HCT116 (cell line): ENCODE measurements around the gene AKNAD1. TPM values are rescaled to one million over a fixed set of nuclear protein-coding genes. Genes with fewer than 3 reads are reported as not detected.

Source experiments
- ATAC-seq: fragments of 200-7000 bp; cut with Tn5 transposase; 2 replicates; pipeline ENCODE4 v1.9.1; 2020; ENCODE audit warnings: mild to moderate bottlenecking, moderate library complexity
- BruUV-seq: library from RNA; stranded (reverse); fragments of 400-500 nt; replicated peaks from 2 replicates; lab custom pipeline; 2021; lab: Mats Ljungman, UMichigan
- CTCF ChIA-PET: fragments of 300-600 bp; sonication (Branson Sonifier 250); formaldehyde crosslinking; loops from one replicate; lab custom pipeline; 2021; ENCODE audit warnings: antibody characterized with exemption; lab: Charles Lee
- POLR2A ChIA-PET: fragments of 300-600, 350-600 bp; sonication (Branson Sonifier 250); formaldehyde crosslinking; loops from one replicate; lab custom pipeline; 2021; ENCODE audit warnings: antibody characterized with exemption; lab: Charles Lee
- RAD21 ChIA-PET, 2 experiments: fragments of 300-600 bp; sonication (Branson Sonifier 250); formaldehyde crosslinking; loops; one replicate each; lab custom pipeline; 2023; ENCODE audit warnings: low total read pairs in 2 of 2; ENCODE audit not compliant: uncharacterized antibody in 2 of 2, unreplicated experiment in 2 of 2, low non-redundant PET in 1 of 2; lab: Charles Lee
- DNase-seq: peaks from one replicate; pipeline ENCODE4 v3.0.0-alpha.2; 2010; ENCODE audit warnings: low read depth, low spot score
- H2AFZ ChIP-seq: fragments of 200-600 bp; shearing (Covaris generic), sonication (generic); 2 replicates; pipeline ENCODE4 v1.6.1; 2017; ENCODE audit warnings: low read depth, mixed run types, mixed read lengths, antibody characterized with exemption, low read length; ENCODE audit not compliant: poor library complexity, severe bottlenecking
- H3K27ac ChIP-seq: 2 replicates; pipeline ENCODE4 v1.5.1; 2012; ENCODE audit warnings: low read depth, low read length
- H3K27me3 ChIP-seq: fragments of 200-600 bp; sonication (generic); 2 replicates; pipeline ENCODE4 v1.6.1; 2016; ENCODE audit warnings: mixed run types, low read length, mixed read lengths; ENCODE audit not compliant: insufficient read depth
- H3K36me3 ChIP-seq, 2 experiments: fragments of 200-500 bp in 1 of 2; fragments of 200-600 bp in 1 of 2; sonication (Bioruptor generic) in 1 of 2; sonication (generic) in 1 of 2; 2 replicates each; pipeline versions ENCODE4 v1.5.1 to v1.6.1; 2014 to 2016; ENCODE audit warnings: low read length in 2 of 2, inconsistent platforms in 1 of 2, mixed read lengths in 1 of 2, mixed run types in 1 of 2; ENCODE audit not compliant: insufficient read depth in 2 of 2, control insufficient read depth in 1 of 2
- H3K4me1 ChIP-seq, 2 experiments: fragments of 200-600 bp in 1 of 2; sonication (generic) in 1 of 2; 2 replicates each; pipeline versions ENCODE4 v1.5.1 to v1.6.1; 2012 to 2017; ENCODE audit warnings: low read length in 2 of 2, inconsistent platforms in 1 of 2, mild to moderate bottlenecking in 1 of 2, mixed read lengths in 1 of 2, mixed run types in 1 of 2, moderate library complexity in 1 of 2; ENCODE audit not compliant: insufficient read depth in 2 of 2, control insufficient read depth in 1 of 2
- H3K4me2 ChIP-seq: fragments of 200-600 bp; sonication (generic); 2 replicates; pipeline ENCODE4 v1.6.1; 2017; ENCODE audit warnings: mixed run types, low read length, mixed read lengths
- H3K4me3 ChIP-seq, 2 experiments: fragments of 200-600 bp in 1 of 2; sonication (generic) in 1 of 2; replicated peaks in 1 of 2; 2 replicates each; pipeline ENCODE4 v1.5.1; 2011 to 2016; ENCODE audit warnings: low read length in 2 of 2, control low read depth in 1 of 2, low read depth in 1 of 2, mild to moderate bottlenecking in 1 of 2, mixed read lengths in 1 of 2, mixed run types in 1 of 2
- H3K79me2 ChIP-seq: fragments of 200-600 bp; sonication (generic); 2 replicates; pipeline ENCODE4 v1.6.1; 2017; ENCODE audit warnings: mild to moderate bottlenecking, mixed run types, low read length, moderate library complexity, mixed read lengths; ENCODE audit not compliant: insufficient read depth
- H3K9ac ChIP-seq: fragments of 200-600 bp; sonication (generic); 2 replicates; pipeline ENCODE4 v1.6.1; 2016; ENCODE audit warnings: low read length, mixed read lengths
- H3K9me2 ChIP-seq: fragments of 200-600 bp; sonication (generic), shearing (Covaris generic); 2 replicates; pipeline ENCODE4 v1.6.1; 2017; ENCODE audit warnings: mixed run types, mild to moderate bottlenecking, moderate library complexity; ENCODE audit not compliant: insufficient read depth
- H3K9me3 ChIP-seq, 2 experiments: fragments of 200-500 bp in 1 of 2; fragments of 200-600 bp in 1 of 2; sonication (Bioruptor generic) in 1 of 2; sonication (generic) in 1 of 2; 2 replicates each; pipeline ENCODE4 v1.6.1; 2014 to 2017; ENCODE audit warnings: low read length in 2 of 2, mixed read lengths in 2 of 2, inconsistent platforms in 1 of 2, low read depth in 1 of 2, mild to moderate bottlenecking in 1 of 2, mixed run types in 1 of 2, moderate library complexity in 1 of 2; ENCODE audit not compliant: control insufficient read depth in 1 of 2, insufficient read depth in 1 of 2
- H4K20me1 ChIP-seq: fragments of 200-600 bp; sonication (generic), shearing (Covaris generic); 2 replicates; pipeline ENCODE4 v1.6.1; 2017; ENCODE audit warnings: mixed run types, mild to moderate bottlenecking, moderate library complexity; ENCODE audit not compliant: insufficient read depth
- ATF3 ChIP-seq: IDR thresholded peaks from 2 replicates; pipeline ENCODE4 v1.6.1; 2012
- CBX3 ChIP-seq: IDR thresholded peaks from 2 replicates; pipeline ENCODE4 v1.6.1; 2012; ENCODE audit warnings: low read depth
- CTCF ChIP-seq, 3 experiments: fragments of 200-600 bp in 1 of 3; sonication (generic) in 1 of 3; IDR thresholded peaks in 2 of 3; conservative IDR thresholded peaks in 1 of 3; 2 replicates each; pipeline ENCODE4 v1.5.1; 2012 to 2017; ENCODE audit warnings: low read depth in 2 of 3, low read length in 2 of 3, antibody characterized with exemption in 1 of 3, borderline replicate concordance in 1 of 3, control low read depth in 1 of 3, mild to moderate bottlenecking in 1 of 3, mixed read lengths in 1 of 3, mixed run types in 1 of 3, moderate library complexity in 1 of 3; ENCODE audit not compliant: insufficient read depth in 1 of 3
- EGR1 ChIP-seq: IDR thresholded peaks from 2 replicates; pipeline ENCODE4 v1.6.1; 2012; ENCODE audit warnings: low read depth
- ELF1 ChIP-seq: IDR thresholded peaks from 2 replicates; pipeline ENCODE4 v1.6.1; 2012; ENCODE audit warnings: low read depth, borderline replicate concordance
- EZH2 ChIP-seq: fragments of 200-600 bp; sonication (generic); IDR thresholded peaks from 2 replicates; pipeline ENCODE4 v1.6.1; 2017; ENCODE audit warnings: antibody characterized with exemption, mixed run types
- EZH2phosphoT487 ChIP-seq: fragments of 200-600 bp; IDR thresholded peaks from 2 replicates; pipeline ENCODE4 v1.6.1; 2018; ENCODE audit warnings: antibody characterized with exemption, borderline replicate concordance
- JUND ChIP-seq: IDR thresholded peaks from 2 replicates; pipeline ENCODE4 v1.6.1; 2012
- MAX ChIP-seq: IDR thresholded peaks from 2 replicates; pipeline ENCODE4 v1.6.1; 2012
- POLR2A ChIP-seq: IDR thresholded peaks from 2 replicates; pipeline ENCODE4 v1.7.0; 2011; ENCODE audit warnings: borderline replicate concordance; ENCODE audit not compliant: insufficient read depth, insufficient read length; ENCODE audit errors: extremely low read depth
- RAD21 ChIP-seq: IDR thresholded peaks from 2 replicates; pipeline ENCODE4 v1.6.1; 2012; ENCODE audit warnings: low read depth, mild to moderate bottlenecking
- REST ChIP-seq: IDR thresholded peaks from 2 replicates; pipeline ENCODE4 v1.6.1; 2012; ENCODE audit warnings: low read depth
- SP1 ChIP-seq: IDR thresholded peaks from 2 replicates; pipeline ENCODE4 v1.6.1; 2012; ENCODE audit warnings: low read depth
- SRF ChIP-seq: IDR thresholded peaks from 2 replicates; pipeline ENCODE4 v1.6.1; 2012; ENCODE audit warnings: low read depth
- TCF7L2 ChIP-seq: IDR thresholded peaks from 2 replicates; pipeline ENCODE4 v1.7.0; 2011; ENCODE audit warnings: borderline replicate concordance, inconsistent platforms; ENCODE audit not compliant: insufficient read depth, insufficient read length; ENCODE audit errors: extremely low read depth
- ZFX ChIP-seq: fragments of 450-650 bp; IDR thresholded peaks from 2 replicates; pipeline ENCODE4 v1.6.1; 2017
- ZNF274 ChIP-seq: fragments of 200-500 bp; sonication (Bioruptor generic); IDR thresholded peaks from 2 replicates; pipeline ENCODE4 v1.6.1; 2014; ENCODE audit warnings: mild to moderate bottlenecking, low read depth, low read length, inconsistent platforms
- intact Hi-C: fragments of 100-400 bp; cut with micrococcal nuclease; formaldehyde crosslinking; loops from 2 replicates; pipeline ENCODE4 v1.10.0; 2022
- total RNA-seq: library from RNA; stranded (reverse); gene quantifications from one replicate; pipeline ENCODE4 v1.2.1, GENCODE V29; 2021; ENCODE audit not compliant: unreplicated experiment

Gene AKNAD1
- total RNA-seq, 1 experiment from 2014 or later: 0.15 TPM

- intact Hi-C loops: loop anchor here (5.0 kb wide), 1 partner anchor 36 kb away; no protein-coding TSS in a partner anchor
- RAD21 ChIA-PET: no interaction called here
- H3K4me3 ChIP-seq: no peak overlapping the region
- DNase-seq (no peak), ATAC-seq (no peak)
- H3K4me2 ChIP-seq: no peak overlapping the region
- H3K9me3 ChIP-seq: no peaks in the 10 kb centered on the region
- no peaks in the 10 kb centered on the region; a peak in 1 of 4 replicates for H3K36me3 ChIP-seq
- H3K9me2 ChIP-seq: no peaks in the 10 kb centered on the region
- CTCF ChIA-PET: no interaction called here
- POLR2A ChIA-PET: no interaction called here
- TF ChIP-seq ZFX (no peak), CBX3 (no peak), EGR1 (no peak), EZH2 (no peak)
- no peaks in the 10 kb centered on the region for H3K27me3 ChIP-seq
- no peaks in the 10 kb centered on the region for H3K79me2 ChIP-seq
- H2AFZ ChIP-seq: no peak overlapping the region
- BruUV-seq: no TSS peak
- H3K4me1 ChIP-seq: no peaks in the 10 kb centered on the region
- H3K9ac ChIP-seq: no peak overlapping the region
- no peaks in the 10 kb centered on the region for H4K20me1 ChIP-seq
- no peak overlapping the region for H3K27ac ChIP-seq
Observed at GRCh38 chr1:108808438-108808837, 48.5 kb downstream of the AKNAD1 start.

- Histone ChIP-seq H3K79me2 (no peaks in the 10 kb centered on the region), H3K27me3 (no peaks in the 10 kb centered on the region), H3K9me3 (no peaks in the 10 kb centered on the region), H3K4me1 (no peaks in the 10 kb centered on the region), H3K4me2 (no peak overlapping the region), H3K4me3 (no peak overlapping the region), H2AFZ (no peak overlapping the region), H3K27ac (no peak overlapping the region), H3K9me2 (no peaks in the 10 kb centered on the region), H4K20me1 (no peaks in the 10 kb centered on the region), H3K9ac (no peak overlapping the region), H3K36me3 (peaks cover 0 to 2% of the 10 kb centered on the region in 2 experiments; a peak in 2 of 4 replicates)
- ChIA-PET POLR2A (no interaction called here), CTCF (no interaction called here), RAD21 (no interaction called here)
- DNase-seq (no peak), ATAC-seq (no peak)
- intact Hi-C loops: no loop called here
- BruUV-seq: no TSS peak
- TF ChIP-seq POLR2A: no peak
- TF ChIP-seq MAX: no peak
- no peak for TF ChIP-seq CBX3
- no peak for TF ChIP-seq ELF1
- no peak for TF ChIP-seq RAD21
- no peak for TF ChIP-seq EZH2phosphoT487
- TF ChIP-seq REST: no peak
- TF ChIP-seq JUND: no peak
- TF ChIP-seq ZNF274: no peak
- no peak for TF ChIP-seq ATF3
- no peak for TF ChIP-seq TCF7L2
- no peak for TF ChIP-seq EZH2
- TF ChIP-seq SP1: no peak
- TF ChIP-seq ZFX: no peak
- no peak for TF ChIP-seq SRF
- TF ChIP-seq EGR1: no peak
- TF ChIP-seq CTCF (IDR thresholded peaks at IDR 0.05 in 2 of 3, conservative IDR thresholded peaks at IDR 0.05 in 1 of 3; ENCODE audit: borderline replicate concordance in 1 of 3, insufficient read depth in 1 of 3, low read depth in 2 of 3, low read length in 2 of 3): no peak
Observed at GRCh38 chr1:108803548-108803947, 53.3 kb downstream of the AKNAD1 start.
